SK-N-SH (cell line): ENCODE results near the gene SUN5. TPM values are rescaled to one million over a fixed set of nuclear protein-coding genes. Genes with fewer than 3 reads are reported as not detected.

Experiments used
- CTCF ChIA-PET: fragments of 300-600, 350-600 bp; formaldehyde crosslinking; extraction: SDS; loops from one replicate; lab custom pipeline; 2021; lab: Yijun Ruan, JAX
- POLR2A ChIA-PET: fragments of 350-600 bp; sonication (Branson Sonifier 250); formaldehyde crosslinking; extraction: SDS; loops from one replicate; lab custom pipeline; 2020; ENCODE audit warnings: antibody characterized with exemption, inconsistent platforms; lab: Yijun Ruan, JAX
- DNase-seq: peaks from one replicate; pipeline ENCODE4 v3.0.0; 2012
- H2AFZ ChIP-seq: fragments of 200-600 bp; sonication (generic); 2 replicates; pipeline ENCODE4 v1.8.1; 2016; ENCODE audit warnings: antibody characterized with exemption, mild to moderate bottlenecking, low read depth
- H3F3A ChIP-seq: fragments of 200-600 bp; sonication (generic); replicated peaks from 2 replicates; pipeline ENCODE3; 2016; ENCODE audit warnings: antibody characterized with exemption, mild to moderate bottlenecking; ENCODE audit not compliant: insufficient read depth
- H3K27ac ChIP-seq, 2 experiments: fragments of 200-500 bp in 1 of 2; fragments of 200-600 bp in 1 of 2; sonication (Bioruptor generic) in 1 of 2; sonication (generic), shearing (Covaris generic) in 1 of 2; 2 replicates each; pipeline versions ENCODE4 v1.5.1 to v1.6.1; 2014 to 2016; ENCODE audit warnings: low read depth in 2 of 2, inconsistent platforms in 1 of 2, low read length in 1 of 2, mild to moderate bottlenecking in 1 of 2, mixed read lengths in 1 of 2
- H3K27me3 ChIP-seq: fragments of 200-600 bp; sonication (generic), shearing (Covaris generic); 2 replicates; pipeline ENCODE4 v1.6.1; 2016; ENCODE audit warnings: mixed run types; ENCODE audit not compliant: insufficient read depth
- H3K36me3 ChIP-seq, 2 experiments: fragments of 200-500 bp in 1 of 2; fragments of 200-600 bp in 1 of 2; sonication (Bioruptor generic) in 1 of 2; sonication (generic) in 1 of 2; replicated peaks in 1 of 2; 2 replicates each; pipeline versions ENCODE3 to v1.5.1; 2014 to 2016; ENCODE audit warnings: low read length in 1 of 2, mild to moderate bottlenecking in 1 of 2; ENCODE audit not compliant: insufficient read depth in 2 of 2, control insufficient read depth in 1 of 2
- H3K4me1 ChIP-seq, 2 experiments: fragments of 200-500 bp in 1 of 2; fragments of 200-600 bp in 1 of 2; sonication (Bioruptor generic) in 1 of 2; sonication (generic), shearing (Covaris generic) in 1 of 2; 2 replicates each; pipeline versions ENCODE4 v1.5.1 to v1.6.1; 2014 to 2016; ENCODE audit warnings: low read depth in 1 of 2, low read length in 1 of 2, mixed run types in 1 of 2; ENCODE audit not compliant: insufficient read depth in 2 of 2, control insufficient read depth in 1 of 2
- H3K4me2 ChIP-seq: fragments of 200-600 bp; sonication (generic), shearing (Covaris generic); 2 replicates; pipeline ENCODE4 v1.6.1; 2017; ENCODE audit warnings: mixed run types
- H3K4me3 ChIP-seq, 2 experiments: fragments of 200-500 bp in 1 of 2; fragments of 200-600 bp in 1 of 2; sonication (Bioruptor generic) in 1 of 2; sonication (generic), shearing (Covaris generic) in 1 of 2; 2 replicates each; pipeline versions ENCODE4 v1.5.1 to v1.8.1; 2014 to 2016; ENCODE audit warnings: low read depth in 2 of 2, inconsistent platforms in 1 of 2, low read length in 1 of 2, mild to moderate bottlenecking in 1 of 2, mixed read lengths in 1 of 2, moderate library complexity in 1 of 2
- H3K79me2 ChIP-seq: fragments of 200-600 bp; sonication (generic); 2 replicates; pipeline ENCODE4 v1.8.1; 2017; ENCODE audit warnings: mild to moderate bottlenecking; ENCODE audit not compliant: insufficient read depth
- H3K9ac ChIP-seq: fragments of 200-600 bp; sonication (generic); 2 replicates; pipeline ENCODE4 v1.6.1; 2017; ENCODE audit warnings: mixed run types
- H3K9me2 ChIP-seq: fragments of 200-600 bp; sonication (generic); 2 replicates; pipeline ENCODE4 v1.6.1; 2017; ENCODE audit warnings: mixed run types
- H3K9me3 ChIP-seq: fragments of 200-600 bp; sonication (generic); 2 replicates; pipeline ENCODE4 v1.6.1; 2017; ENCODE audit warnings: mixed run types, mild to moderate bottlenecking, moderate library complexity
- H4K20me1 ChIP-seq: fragments of 200-600 bp; sonication (generic); 2 replicates; pipeline ENCODE4 v1.6.1; 2017; ENCODE audit warnings: mild to moderate bottlenecking, mixed run types; ENCODE audit not compliant: insufficient read depth
- CTCF ChIP-seq: fragments of 200-600 bp; sonication (generic); IDR thresholded peaks from 2 replicates; pipeline ENCODE4 v1.6.1; 2017; ENCODE audit warnings: antibody characterized with exemption, mild to moderate bottlenecking, moderate library complexity
- EP300 ChIP-seq, 2 experiments: IDR thresholded peaks; 2 replicates each; pipeline versions ENCODE4 v1.4.0 to v1.6.1; 2012; ENCODE audit warnings: borderline replicate concordance in 1 of 2, low read depth in 1 of 2, low read length in 1 of 2
- EZH2phosphoT487 ChIP-seq: fragments of 200-600 bp; sonication (generic); IDR thresholded peaks from 2 replicates; pipeline ENCODE4 v1.6.1; 2017; ENCODE audit warnings: low read depth, mixed run types, mild to moderate bottlenecking, antibody characterized with exemption, moderate library complexity, borderline replicate concordance
- FOSL2 ChIP-seq: IDR thresholded peaks from 2 replicates; pipeline ENCODE4 v1.4.0; 2012; ENCODE audit warnings: low read depth, mild to moderate bottlenecking, moderate library complexity, borderline replicate concordance
- FOXJ3 ChIP-seq: sonication (generic); formaldehyde crosslinking; IDR thresholded peaks from 2 replicates; pipeline ENCODE4 v1.5.1; 2020; ENCODE audit warnings: mild to moderate bottlenecking, missing genetic modification reagents
- FOXM1 ChIP-seq: IDR thresholded peaks from 2 replicates; pipeline ENCODE4 v1.4.0; 2012; ENCODE audit warnings: low read depth, mild to moderate bottlenecking
- MEF2A ChIP-seq: IDR thresholded peaks from 2 replicates; pipeline ENCODE4 v1.4.0; 2012; ENCODE audit warnings: low read depth, borderline replicate concordance
- MXI1 ChIP-seq: IDR thresholded peaks from 2 replicates; pipeline ENCODE4 v1.6.1; 2012; ENCODE audit warnings: mild to moderate bottlenecking, low read depth, low read length, improper control_type of control experiment
- PBX3 ChIP-seq: IDR thresholded peaks from 2 replicates; pipeline ENCODE4; 2012
- RAD21 ChIP-seq: IDR thresholded peaks from 2 replicates; pipeline ENCODE4 v1.6.1; 2012; ENCODE audit warnings: mild to moderate bottlenecking, low read length
- RFX5 ChIP-seq: IDR thresholded peaks from 2 replicates; pipeline ENCODE4 v1.6.1; 2012; ENCODE audit warnings: mild to moderate bottlenecking, improper control_type of control experiment, low read length
- SMC3 ChIP-seq: IDR thresholded peaks from 2 replicates; pipeline ENCODE4 v1.6.1; 2012; ENCODE audit warnings: low read depth, low read length, improper control_type of control experiment
- TAF1 ChIP-seq: IDR thresholded peaks from 2 replicates; pipeline ENCODE4 v1.6.1; 2012; ENCODE audit warnings: low read depth, mild to moderate bottlenecking, low read length, moderate library complexity, borderline replicate concordance
- TCF12 ChIP-seq: IDR thresholded peaks from 2 replicates; pipeline ENCODE4 v1.4.0; 2012
- TEAD4 ChIP-seq: IDR thresholded peaks from 2 replicates; pipeline ENCODE4 v1.4.0; 2012; ENCODE audit warnings: mild to moderate bottlenecking, borderline replicate concordance; ENCODE audit not compliant: insufficient read depth
- WGBS: methylation state at CpG from one replicate; pipeline ENCODE4 v1.1.6; 2017; ENCODE audit warnings: low lambda C conversion rate; 5-methylcytosine and 5-hydroxymethylcytosine counted together
- polyA plus RNA-seq, 3 experiments: library from polyadenylated mRNA; depleted of rRNA; stranded (reverse); fragments of >200 nt; gene quantifications; 2 replicates each; pipeline ENCODE4 v1.2.3, GENCODE V29; 2012
- TF ChIP-seq, protein P1 (sequence below): IDR thresholded peaks from 2 replicates; pipeline ENCODE4 v1.4.0; 2012; ENCODE audit warnings: low read depth, borderline replicate concordance
- TF ChIP-seq, protein P2 (sequence below): IDR thresholded peaks from 2 replicates; pipeline ENCODE4 v1.4.0; 2012; ENCODE audit warnings: low read depth, borderline replicate concordance
- TF ChIP-seq, protein P3 (sequence below): fragments of 150-350 bp; IDR thresholded peaks from 2 replicates; pipeline ENCODE4 v1.6.1; 2016; ENCODE audit warnings: mild to moderate bottlenecking, low read depth, low read length
- TF ChIP-seq, protein P4 (sequence below): IDR thresholded peaks from 2 replicates; pipeline ENCODE4 v1.4.0; 2012; ENCODE audit warnings: low read depth

The SUN5 gene
- polyA plus RNA-seq, 1 of the 3 experiments (the other 2 are of a cell fraction): not detected

DNA sequence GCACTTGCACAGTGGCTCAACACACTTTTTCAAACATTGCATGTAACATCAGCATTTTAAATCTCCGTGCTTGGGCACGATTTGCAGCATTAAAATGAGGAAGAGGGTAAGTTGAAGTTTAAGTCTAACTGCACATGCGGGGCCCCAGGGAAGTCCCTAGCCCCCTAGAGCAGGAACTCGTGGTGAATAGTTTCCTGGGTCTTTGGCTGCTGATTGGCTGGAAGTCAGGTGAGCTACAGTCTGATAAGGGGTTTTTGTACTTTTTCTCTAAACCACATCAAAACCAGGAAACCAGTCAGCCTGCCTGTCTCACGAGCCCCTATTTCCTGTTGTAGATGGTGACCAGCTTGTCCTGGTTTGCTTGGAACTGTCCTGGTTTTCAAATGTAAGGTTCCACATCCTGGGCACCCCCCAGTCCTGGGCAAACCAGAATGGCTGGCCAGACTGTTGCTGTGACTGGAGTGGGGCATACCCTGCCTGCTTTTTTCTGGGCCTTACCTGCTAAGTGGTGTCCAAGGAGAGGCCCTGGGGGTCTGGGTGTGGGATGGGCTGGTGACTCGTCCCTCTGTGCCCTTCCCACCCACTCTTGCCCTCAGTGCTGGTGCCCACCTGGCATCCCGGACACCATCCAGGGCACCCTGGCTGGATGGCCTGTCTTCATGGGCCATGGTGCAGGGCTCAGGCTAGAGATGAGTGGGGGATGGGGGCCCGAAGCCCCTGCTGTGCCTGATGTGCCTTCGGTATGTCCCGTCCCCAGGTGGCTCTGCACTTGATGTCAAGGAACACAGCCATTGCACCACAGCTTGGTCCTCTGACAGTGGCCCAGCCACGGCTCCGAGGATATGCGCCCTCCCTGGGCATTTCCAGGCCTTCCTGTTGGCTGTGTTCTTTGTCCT lies 31.8 kb downstream of the SUN5 start (continued):
- no peak for TF ChIP-seq CTCF
- no peak for TF ChIP-seq FOXJ3
- TF ChIP-seq SMC3: no peak
- TF ChIP-seq, protein P1, sequence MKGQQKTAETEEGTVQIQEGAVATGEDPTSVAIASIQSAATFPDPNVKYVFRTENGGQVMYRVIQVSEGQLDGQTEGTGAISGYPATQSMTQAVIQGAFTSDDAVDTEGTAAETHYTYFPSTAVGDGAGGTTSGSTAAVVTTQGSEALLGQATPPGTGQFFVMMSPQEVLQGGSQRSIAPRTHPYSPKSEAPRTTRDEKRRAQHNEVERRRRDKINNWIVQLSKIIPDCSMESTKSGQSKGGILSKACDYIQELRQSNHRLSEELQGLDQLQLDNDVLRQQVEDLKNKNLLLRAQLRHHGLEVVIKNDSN: no peak
- TF ChIP-seq MEF2A: no peak
- no peak for TF ChIP-seq TAF1
- TF ChIP-seq TEAD4: no peak
- TF ChIP-seq MXI1: no peak
- TF ChIP-seq PBX3: no peak

DNA sequence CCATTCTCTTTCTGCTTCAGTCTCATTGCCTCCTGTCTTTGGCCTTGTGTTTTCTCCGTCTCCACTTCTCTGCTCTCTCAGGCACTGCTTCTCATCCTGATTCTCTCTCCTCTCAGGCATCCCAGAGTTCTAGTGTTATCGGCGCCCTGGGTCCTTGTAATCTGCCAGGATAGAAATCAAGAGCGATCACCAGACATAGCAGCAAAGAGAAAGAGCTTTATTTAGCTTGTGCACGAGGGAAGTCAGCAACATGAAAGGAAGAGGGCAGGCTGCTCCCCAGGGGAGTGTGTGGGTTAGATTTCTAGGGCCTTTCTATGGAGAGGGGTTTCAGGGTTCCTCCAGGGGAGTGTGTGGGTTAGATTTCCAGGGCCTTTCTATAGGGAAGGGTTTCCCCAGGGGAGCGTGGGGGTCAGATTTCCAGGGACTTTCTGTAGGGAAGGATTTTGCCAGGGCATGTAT lies 32.5 kb downstream of the SUN5 start:
- POLR2A ChIA-PET: no interaction called here
- no peaks in the 10 kb centered on the region; the same call in 1 of the 2 replicates for H3K27me3 ChIP-seq
- CTCF ChIA-PET: interaction anchor here (1.7 kb wide), 1 partner anchor 26 kb away, joined by 4 read pairs; no protein-coding TSS in a partner anchor
- H3K79me2 ChIP-seq: no peaks in the 10 kb centered on the region
- no peaks in the 10 kb centered on the region; a peak in 1 of 4 replicates for H3K4me1 ChIP-seq
- 54% methylated on average over 6 of the region's 6 CpGs for WGBS
- H3K9me2 ChIP-seq: no peaks in the 10 kb centered on the region
- no peak overlapping the region for H3K4me2 ChIP-seq
- no peaks in the 10 kb centered on the region for H3F3A ChIP-seq
- 0 out of 2 replicates have a peak overlapping the region, but pooled peaks have one; percentile 13 for H2AFZ ChIP-seq
- no peaks in the 10 kb centered on the region for H3K36me3 ChIP-seq
- H3K27ac ChIP-seq: no peak overlapping the region
- no peak for DNase-seq
- H4K20me1 ChIP-seq: no peaks in the 10 kb centered on the region
- H3K4me3 ChIP-seq: no peak overlapping the region
- no peaks in the 10 kb centered on the region for H3K9me3 ChIP-seq
- no peak overlapping the region for H3K9ac ChIP-seq
- TF ChIP-seq RFX5: no peak
- TF ChIP-seq EP300 (IDR thresholded peaks at IDR 0.05; ENCODE audit: borderline replicate concordance in 1 of 2, low read depth in 1 of 2, low read length in 1 of 2): no peak
- TF ChIP-seq CTCF: no peak
- TF ChIP-seq, protein P2, sequence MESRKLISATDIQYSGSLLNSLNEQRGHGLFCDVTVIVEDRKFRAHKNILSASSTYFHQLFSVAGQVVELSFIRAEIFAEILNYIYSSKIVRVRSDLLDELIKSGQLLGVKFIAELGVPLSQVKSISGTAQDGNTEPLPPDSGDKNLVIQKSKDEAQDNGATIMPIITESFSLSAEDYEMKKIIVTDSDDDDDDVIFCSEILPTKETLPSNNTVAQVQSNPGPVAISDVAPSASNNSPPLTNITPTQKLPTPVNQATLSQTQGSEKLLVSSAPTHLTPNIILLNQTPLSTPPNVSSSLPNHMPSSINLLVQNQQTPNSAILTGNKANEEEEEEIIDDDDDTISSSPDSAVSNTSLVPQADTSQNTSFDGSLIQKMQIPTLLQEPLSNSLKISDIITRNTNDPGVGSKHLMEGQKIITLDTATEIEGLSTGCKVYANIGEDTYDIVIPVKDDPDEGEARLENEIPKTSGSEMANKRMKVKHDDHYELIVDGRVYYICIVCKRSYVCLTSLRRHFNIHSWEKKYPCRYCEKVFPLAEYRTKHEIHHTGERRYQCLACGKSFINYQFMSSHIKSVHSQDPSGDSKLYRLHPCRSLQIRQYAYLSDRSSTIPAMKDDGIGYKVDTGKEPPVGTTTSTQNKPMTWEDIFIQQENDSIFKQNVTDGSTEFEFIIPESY: no peak
- TF ChIP-seq TCF12: no peak
- no peak for TF ChIP-seq SMC3
- TF ChIP-seq MEF2A: no peak
- no peak for TF ChIP-seq EZH2phosphoT487
- no peak for TF ChIP-seq RAD21
- TF ChIP-seq, protein P3, sequence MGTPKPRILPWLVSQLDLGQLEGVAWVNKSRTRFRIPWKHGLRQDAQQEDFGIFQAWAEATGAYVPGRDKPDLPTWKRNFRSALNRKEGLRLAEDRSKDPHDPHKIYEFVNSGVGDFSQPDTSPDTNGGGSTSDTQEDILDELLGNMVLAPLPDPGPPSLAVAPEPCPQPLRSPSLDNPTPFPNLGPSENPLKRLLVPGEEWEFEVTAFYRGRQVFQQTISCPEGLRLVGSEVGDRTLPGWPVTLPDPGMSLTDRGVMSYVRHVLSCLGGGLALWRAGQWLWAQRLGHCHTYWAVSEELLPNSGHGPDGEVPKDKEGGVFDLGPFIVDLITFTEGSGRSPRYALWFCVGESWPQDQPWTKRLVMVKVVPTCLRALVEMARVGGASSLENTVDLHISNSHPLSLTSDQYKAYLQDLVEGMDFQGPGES: no peak
- no peak for TF ChIP-seq FOXM1
- no peak for TF ChIP-seq FOSL2
- TF ChIP-seq, protein P4, sequence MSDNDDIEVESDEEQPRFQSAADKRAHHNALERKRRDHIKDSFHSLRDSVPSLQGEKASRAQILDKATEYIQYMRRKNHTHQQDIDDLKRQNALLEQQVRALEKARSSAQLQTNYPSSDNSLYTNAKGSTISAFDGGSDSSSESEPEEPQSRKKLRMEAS: no peak
